ENCODE results near the gene C1orf146. TPM values are rescaled to one million over a fixed set of nuclear protein-coding genes. Genes with fewer than 3 reads are reported as not detected.

The C1orf146 gene
- polyA plus RNA-seq, 1 experiment = not detected

- ChIA-PET CTCF (interaction anchor here (0.6 to 2.1 kb wide), 28 partner anchors 12 to 785 kb away, joined by 3 to 43 read pairs (median 4); no protein-coding TSS in a partner anchor), POLR2A (no interaction called here)
- H3K4me3 ChIP-seq (ENCODE audit: low read depth, low read length) = no peak overlapping the region
- no peaks in the 10 kb centered on the region for H3K27me3 ChIP-seq (ENCODE audit: control insufficient read depth, insufficient read depth, low read length)
- peak; percentile 79 for TF ChIP-seq CTCF (IDR thresholded peaks at IDR 0.05; ENCODE audit: insufficient read depth, low read depth, low read length)
- no peak for DNase-seq (ENCODE audit: low read depth)
- no peaks in the 10 kb centered on the region for H3K36me3 ChIP-seq (ENCODE audit: control insufficient read depth, insufficient read depth, low read length)
These were observed 73.8 kb downstream of the C1orf146 start for GRCh38 chr1:92291372-92291999.

Other genes starting within 250 kb of the C1orf146 start
- 0.13 TPM in 1 of 2 replicates, not detected in the other for gene EPHX4, start 187.9 kb upstream of the C1orf146 start, polyA plus RNA-seq (2011; rRNA removed)
- gene SETSIP, start 142.5 kb upstream of the C1orf146 start, polyA plus RNA-seq (2011; rRNA removed) = 0.15 TPM in 1 of 2 replicates, not detected in the other
- 0.43 and 1.1 TPM in 2 replicates for gene BTBD8, start 137.6 kb upstream of the C1orf146 start, polyA plus RNA-seq (2011; rRNA removed)
- gene GLMN, start 81.1 kb downstream of the C1orf146 start, polyA plus RNA-seq (2011; rRNA removed) = 1.3 and 3.5 TPM in 2 replicates
- gene RPAP2, start 81.1 kb downstream of the C1orf146 start, polyA plus RNA-seq (2011; rRNA removed) = 4.0 and 11.7 TPM in 2 replicates